Gastrocnemius medialis (tissue), 4 donors: ENCODE data around the gene INPP5J. TPM values are rescaled to one million over a fixed set of nuclear protein-coding genes. Genes with fewer than 3 reads are reported as not detected.

Experiments used
- ATAC-seq, 2 donors: fragments of 150-250 bp; one replicate each; pipeline ENCODE4 v1.9.1; 2016
- DNase-seq, 2 donors: peaks; one replicate each; pipeline ENCODE4 v3.0.0-alpha.2; 2019
- H3K27ac ChIP-seq, 4 donors: fragments of 200-600 bp; sonication (generic); 1 replicate in 1 of 4; 2 replicates in 3 of 4; pipeline ENCODE4 v1.5.1; 2016 to 2018; ENCODE audit warnings: mild to moderate bottlenecking in 2 of 4, moderate library complexity in 1 of 4
- H3K27me3 ChIP-seq, 3 donors: fragments of 200-600 bp; sonication (generic) in 2 of 3; 1 replicate in 1 of 3; 2 replicates in 2 of 3; pipeline versions ENCODE4 v1.5.1 to v1.6.0; 2016 to 2019; ENCODE audit warnings: mild to moderate bottlenecking in 1 of 3, moderate library complexity in 1 of 3
- H3K36me3 ChIP-seq, 2 donors: fragments of 200-600 bp; sonication (generic) in 1 of 2; one replicate each; pipeline ENCODE4 v1.5.1; 2017 to 2018
- H3K4me1 ChIP-seq, 2 donors: fragments of 200-600 bp; sonication (generic) in 1 of 2; one replicate each; pipeline ENCODE4 v1.5.1; 2016 to 2017; ENCODE audit warnings: mild to moderate bottlenecking in 2 of 2
- H3K4me3 ChIP-seq, 4 donors: fragments of 200-600 bp; sonication (generic) in 3 of 4; 1 replicate in 1 of 4; 2 replicates in 3 of 4; pipeline ENCODE4 v1.5.1; 2016 to 2019; ENCODE audit warnings: mild to moderate bottlenecking in 2 of 4
- H3K9me3 ChIP-seq, 3 donors: fragments of 200-600 bp; sonication (generic) in 2 of 3; 1 replicate in 1 of 3; 2 replicates in 2 of 3; pipeline ENCODE4 v1.5.1; 2016 to 2019
- CTCF ChIP-seq, 5 experiments: fragments of 450-650 bp in 3 of 5; fragments of 200-600 bp in 2 of 5; sonication (generic) in 2 of 5; IDR thresholded peaks in 4 of 5; conservative IDR thresholded peaks in 1 of 5; 1 replicate in 4 of 5; 2 replicates in 1 of 5; pipeline ENCODE4 v1.5.1; 2016 to 2019; ENCODE audit warnings: antibody characterized with exemption in 5 of 5, mild to moderate bottlenecking in 3 of 5, moderate library complexity in 3 of 5
- POLR2A ChIP-seq, 2 donors: fragments of 450-650 bp; IDR thresholded peaks; one replicate each; pipeline ENCODE4 v1.6.1; 2017; ENCODE audit warnings: antibody characterized with exemption in 2 of 2, mild to moderate bottlenecking in 2 of 2, moderate library complexity in 2 of 2
- in situ Hi-C, 4 donors: fragments of 200-750 bp; cut with MboI; loops; one replicate each; pipeline versions ENCODE4 v1.15.0 to v1.8.0; 2017; ENCODE audit warnings: low sequenced_read_pairs in 4 of 4
- intact Hi-C: fragments of 100-400 bp; cut with DNase I; formaldehyde crosslinking; loops from one replicate; pipeline ENCODE4 v1.15.1; 2023; ENCODE audit warnings: low total_unique reads
- total RNA-seq, 4 donors: library from RNA; depleted of rRNA; stranded (reverse); fragments of >200 nt; gene quantifications; one replicate each; pipeline versions ENCODE4 v1.1.0 to v1.2.3, GENCODE V29; 2016

The INPP5J gene
- total RNA-seq, 4 donors from 2014 or later, result 0.15 to 0.33 (median 0.28) TPM

GRCh38 chr22:31087744-31088215 is 35.0 kb upstream of the INPP5J start:
- no peaks in the 10 kb centered on the region for H3K9me3 ChIP-seq
- TF ChIP-seq CTCF (IDR thresholded peaks at IDR 0.05 in 4 of 5, conservative IDR thresholded peaks at IDR 0.05 in 1 of 5) (no peak), POLR2A (IDR thresholded peaks at IDR 0.05) (no peak)
- peaks cover 32 to 41% of the 10 kb centered on the region in 2 donors for H3K4me1 ChIP-seq
- no peak for ATAC-seq
- in situ Hi-C loops (loop anchor here (5.0 to 10.0 kb wide), 5 partner anchors 67 to 135 kb away; partner anchors contain the start of genes MORC2 (in 2 of the 4) and TUG1 (in 2 of the 4)), intact Hi-C loops (no loop called here)
- peaks cover 0 to 13% of the 10 kb centered on the region in 2 donors for H3K36me3 ChIP-seq
- H3K27ac ChIP-seq, result no peak overlapping the region
- H3K27me3 ChIP-seq, result no peaks in the 10 kb centered on the region
- DNase-seq, result peak in 1 of 2 donors; percentile 10
- H3K4me3 ChIP-seq, result no peak overlapping the region

- Histone ChIP-seq H3K27me3 (no peaks in the 10 kb centered on the region), H3K9me3 (no peaks in the 10 kb centered on the region), H3K36me3 (peaks cover 0 to 13% of the 10 kb centered on the region in 2 donors), H3K4me1 (peaks cover 30 to 40% of the 10 kb centered on the region in 2 donors), H3K27ac (peak overlapping the region; percentile 20 to 63 (median 54)), H3K4me3 (no peak overlapping the region)
- in situ Hi-C loops (loop anchor here (5.0 to 10.0 kb wide), 5 partner anchors 66 to 136 kb away; partner anchors contain the start of genes MORC2 (in 2 of the 4) and TUG1 (in 2 of the 4)), intact Hi-C loops (no loop called here)
- DNase-seq, result peak in 1 of 2 donors; percentile 25
- no peak for TF ChIP-seq POLR2A (IDR thresholded peaks at IDR 0.05)
- no peak for TF ChIP-seq CTCF (IDR thresholded peaks at IDR 0.05 in 4 of 5, conservative IDR thresholded peaks at IDR 0.05 in 1 of 5)
- ATAC-seq, result no peak
Measured at GRCh38 chr22:31088233-31088986, 34.4 kb upstream of the INPP5J start.

GRCh38 chr22:31089160-31090100 is 33.3 kb upstream of the INPP5J start:
- DNase-seq (peak; percentile 44 to 62), ATAC-seq (peak; percentile 17 to 22)
- TF ChIP-seq CTCF (IDR thresholded peaks at IDR 0.05 in 4 of 5, conservative IDR thresholded peaks at IDR 0.05 in 1 of 5) (peak; percentile 90 to 94 (median 93)), POLR2A (IDR thresholded peaks at IDR 0.05) (no peak)
- Histone ChIP-seq H3K27ac (peak overlapping the region; percentile 20 to 63 (median 54)), H3K36me3 (peaks cover 0 to 13% of the 10 kb centered on the region in 2 donors), H3K4me1 (peaks cover 35 to 39% of the 10 kb centered on the region in 2 donors), H3K9me3 (no peaks in the 10 kb centered on the region), H3K27me3 (no peaks in the 10 kb centered on the region), H3K4me3 (no peak overlapping the region)
- intact Hi-C loops, result loop anchor here (1.0 kb wide), 3 partner anchors 18 to 142 kb away; partner anchors contain the start of gene SELENOM
- in situ Hi-C loops, result loop anchor here (5.0 to 10.0 kb wide), 8 partner anchors 58 to 145 kb away; partner anchors contain the start of genes MORC2 (in 2 of the 4) and TUG1 (in 2 of the 4)
